Measurements from ENCODE around the gene ADPRH. TPM values are rescaled to one million over a fixed set of nuclear protein-coding genes. Genes with fewer than 3 reads are reported as not detected.

ADPRH gene
- total and polyA plus RNA-seq, 2 of the 4 experiments (the other 2 are of a cell fraction), result under 0.01 to 0.12 TPM

DNA sequence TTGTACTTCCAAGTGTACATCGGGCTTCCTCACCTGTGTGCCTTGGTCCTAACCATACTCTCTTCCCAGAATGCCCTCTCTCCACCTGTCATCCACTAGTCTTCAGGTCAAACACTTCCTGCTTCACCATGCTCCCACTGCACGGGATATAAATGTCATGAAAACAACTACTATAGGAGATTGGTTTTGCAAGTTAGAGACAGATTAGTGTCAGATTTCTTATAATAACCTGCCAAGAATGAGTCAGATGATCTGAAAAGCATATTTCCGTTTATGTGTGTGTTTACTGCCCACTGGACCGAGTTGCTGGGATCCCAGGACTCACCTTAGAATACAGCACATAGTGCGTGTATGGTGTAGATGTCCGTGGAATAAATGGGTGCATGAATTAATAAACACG, 39.8 kb downstream of the ADPRH start:
- intact Hi-C loops (cut with micrococcal nuclease) (no loop called here), in situ Hi-C loops (cut with MboI; ENCODE audit: low sequenced_read_pairs) (no loop called here), dilution Hi-C loops (cut with HindIII; ENCODE audit: low sequenced_read_pairs, unreplicated experiment) (no loop called here)
- no peak overlapping the region for H3K23ac ChIP-seq (ENCODE audit: low read depth, low read length)
- H3K9me1 ChIP-seq (ENCODE audit: insufficient read depth, low read length), result no peaks in the 10 kb centered on the region
- H4K5ac ChIP-seq (ENCODE audit: low read depth, low read length), result no peak overlapping the region
- H3K4me1 ChIP-seq (ENCODE audit: control insufficient read depth, insufficient read depth, low read length), result no peaks in the 10 kb centered on the region
- no peaks in the 10 kb centered on the region; the same call in 1 of the 2 replicates for H3K9me3 ChIP-seq (ENCODE audit: control insufficient read depth, insufficient read depth, low read length)
- no peaks in the 10 kb centered on the region for H4K20me1 ChIP-seq (ENCODE audit: insufficient read depth, low read length)
- H3K18ac ChIP-seq (ENCODE audit: low read depth, low read length), result no peak overlapping the region
- H2BK20ac ChIP-seq (ENCODE audit: low read depth, low read length), result no peak overlapping the region
- no peak overlapping the region for H2AFZ ChIP-seq (replicated peaks; ENCODE audit: low read length, poor library complexity)
- H3K4me2 ChIP-seq (ENCODE audit: low read depth, low read length), result no peak overlapping the region
- no peak overlapping the region for H3K4ac ChIP-seq (ENCODE audit: low read depth, low read length)
- H3K79me1 ChIP-seq (ENCODE audit: low read depth in 1 of 2, low read length in 2 of 2), result no peaks in the 10 kb centered on the region
- DNase-seq (no peak), ATAC-seq (ENCODE audit: low read depth) (no peak)
- H2AK9ac ChIP-seq (replicated peaks; ENCODE audit: low read depth, low read length, poor library complexity), result no peak overlapping the region
- peaks cover 11% of the 10 kb centered on the region; the same call in 1 of the 2 replicates for H3K27me3 ChIP-seq (ENCODE audit: control insufficient read depth, insufficient read depth, low read length)
- no peak overlapping the region for H2AK5ac ChIP-seq (ENCODE audit: low read depth, low read length)
- no TSS peak for BruUV-seq (replicated peaks)
- POLR2A ChIA-PET (ENCODE audit: unreplicated experiment), result no interaction called here
- H3K56ac ChIP-seq (ENCODE audit: extremely low read depth, insufficient read depth, low read length), result no peak overlapping the region
- H3K14ac ChIP-seq (replicated peaks; ENCODE audit: low read depth, low read length), result no peak overlapping the region
- no peak overlapping the region for H4K91ac ChIP-seq (ENCODE audit: insufficient read depth, low read depth, low read length)
- TF ChIP-seq, protein P1, sequence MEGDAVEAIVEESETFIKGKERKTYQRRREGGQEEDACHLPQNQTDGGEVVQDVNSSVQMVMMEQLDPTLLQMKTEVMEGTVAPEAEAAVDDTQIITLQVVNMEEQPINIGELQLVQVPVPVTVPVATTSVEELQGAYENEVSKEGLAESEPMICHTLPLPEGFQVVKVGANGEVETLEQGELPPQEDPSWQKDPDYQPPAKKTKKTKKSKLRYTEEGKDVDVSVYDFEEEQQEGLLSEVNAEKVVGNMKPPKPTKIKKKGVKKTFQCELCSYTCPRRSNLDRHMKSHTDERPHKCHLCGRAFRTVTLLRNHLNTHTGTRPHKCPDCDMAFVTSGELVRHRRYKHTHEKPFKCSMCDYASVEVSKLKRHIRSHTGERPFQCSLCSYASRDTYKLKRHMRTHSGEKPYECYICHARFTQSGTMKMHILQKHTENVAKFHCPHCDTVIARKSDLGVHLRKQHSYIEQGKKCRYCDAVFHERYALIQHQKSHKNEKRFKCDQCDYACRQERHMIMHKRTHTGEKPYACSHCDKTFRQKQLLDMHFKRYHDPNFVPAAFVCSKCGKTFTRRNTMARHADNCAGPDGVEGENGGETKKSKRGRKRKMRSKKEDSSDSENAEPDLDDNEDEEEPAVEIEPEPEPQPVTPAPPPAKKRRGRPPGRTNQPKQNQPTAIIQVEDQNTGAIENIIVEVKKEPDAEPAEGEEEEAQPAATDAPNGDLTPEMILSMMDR (conservative IDR thresholded peaks at IDR 0.05; ENCODE audit: low read depth, low read length), result no peak
- TF ChIP-seq BHLHE40 (IDR thresholded peaks at IDR 0.05; ENCODE audit: low read depth, low read length) (no peak), MXI1 (IDR thresholded peaks at IDR 0.05; ENCODE audit: borderline replicate concordance, low read depth, low read length) (no peak), RAD21 (IDR thresholded peaks at IDR 0.05; ENCODE audit: low read length) (no peak), CHD1 (IDR thresholded peaks at IDR 0.05; ENCODE audit: low read depth, low read length) (no peak)
- CTCF ChIA-PET, result no interaction called here
- H2BK5ac ChIP-seq (ENCODE audit: low read depth, low read length, poor library complexity, severe bottlenecking), result no peak overlapping the region
- no peak overlapping the region for H3K4me3 ChIP-seq (ENCODE audit: insufficient read depth, low read depth, low read length)
- H3K27ac ChIP-seq (ENCODE audit: insufficient read depth, low read length), result no peak overlapping the region
- no peak overlapping the region for H2BK15ac ChIP-seq (ENCODE audit: low read depth, low read length)
- H2BK120ac ChIP-seq (ENCODE audit: low read depth, low read length), result no peak overlapping the region
- H4K8ac ChIP-seq (ENCODE audit: low read depth in 2 of 2, low read length in 2 of 2), result no peak overlapping the region
- 57% methylated on average over 1 of the region's 7 CpGs; no CpG with 5 or more reads in 1 of the 2 experiments for WGBS, 2 experiments (ENCODE audit: extremely low coverage in 2 of 2, insufficient read length in 1 of 2)
- H3K9ac ChIP-seq (ENCODE audit: low read depth, low read length), result no peak overlapping the region
- H3K36me3 ChIP-seq (ENCODE audit: control insufficient read depth, insufficient read depth, low read length), result no peaks in the 10 kb centered on the region
